NCI-H2029 treated with DMSO at 0.1 percent for 48 hours (cell line): Measurements from ENCODE around the gene DOC2A.
"Not testable (repeated sequence)": the region's sequence is repeated elsewhere in the genome, so short reads cannot be mapped to it uniquely, and the experiment has no call there.

ENCODE experiments used
- DNase-seq: peaks from one replicate; lab custom pipeline; 2025; lab: John Stamatoyannopoulos, UW

The DOC2A gene

GRCh38 chr16:30027588-30028437 is 17.0 kb upstream of the DOC2A start:
- DNase-seq = no peak

DNA sequence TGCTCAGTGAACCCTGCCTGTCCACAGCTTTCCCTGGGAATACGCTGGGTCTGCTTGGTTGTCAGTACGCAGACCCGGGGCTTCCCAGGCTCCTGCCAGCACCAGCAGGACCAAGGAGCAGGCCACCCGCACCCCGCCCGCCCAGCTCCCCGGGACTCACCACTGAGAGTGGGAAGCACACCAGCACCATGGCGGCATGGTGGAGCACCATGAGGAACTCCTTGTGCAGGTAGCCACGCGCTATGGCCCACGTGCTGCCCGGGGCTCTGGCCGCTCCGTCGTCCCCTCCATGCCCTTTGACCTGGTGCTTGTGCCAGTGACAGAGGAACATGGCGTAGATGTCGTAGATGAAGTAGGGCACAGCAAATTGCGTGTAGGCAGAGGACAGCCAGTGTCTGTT is 15.6 kb upstream of the DOC2A start:
- DNase-seq = no peak

GRCh38 chr16:30025574-30025973 is 14.7 kb upstream of the DOC2A start:
- DNase-seq = no peak

GRCh38 chr16:30025156-30025555 is 14.3 kb upstream of the DOC2A start:
- DNase-seq = no peak

DNA sequence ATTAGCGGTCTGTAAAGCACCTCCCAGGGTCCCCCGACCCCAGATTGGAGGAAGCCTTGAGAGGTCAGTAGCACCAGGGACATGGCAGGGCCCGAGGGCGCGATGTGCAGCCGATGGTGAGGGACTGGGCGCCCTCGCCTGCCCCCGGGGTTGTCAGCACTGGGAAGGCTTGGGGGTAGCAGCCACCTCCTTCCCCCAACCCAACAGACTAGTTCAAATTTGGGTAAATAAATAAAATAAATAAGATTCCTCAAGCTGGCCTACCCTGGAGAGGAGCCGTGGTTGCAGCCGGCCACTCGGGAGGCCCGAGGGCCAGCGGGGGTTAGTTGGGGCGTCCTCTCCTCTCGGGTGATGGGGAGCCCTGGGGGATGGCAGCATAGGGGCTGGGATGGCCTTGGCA is 13.6 kb upstream of the DOC2A start:
- DNase-seq = no peak

DNA sequence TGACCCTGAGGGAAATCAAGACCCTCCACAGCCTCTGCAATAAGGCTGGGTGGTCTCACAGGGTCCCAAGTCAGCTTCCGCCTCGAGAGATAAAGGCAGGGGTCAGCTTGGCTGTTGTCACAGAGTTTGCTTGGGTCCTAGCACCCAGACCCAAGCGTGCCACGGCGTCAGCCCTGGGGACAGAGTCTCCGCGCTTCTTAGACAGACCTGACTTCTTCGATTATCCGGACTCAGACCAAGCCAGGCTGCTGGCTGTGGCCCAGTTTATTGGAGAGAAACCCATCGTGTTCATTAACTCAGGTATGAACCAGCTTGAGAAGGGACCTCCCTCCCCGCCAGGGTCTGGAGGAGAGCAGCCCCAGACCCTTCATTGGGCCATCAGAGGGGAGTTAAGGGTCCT is 12.8 kb upstream of the DOC2A start:
- no peak for DNase-seq

DNA sequence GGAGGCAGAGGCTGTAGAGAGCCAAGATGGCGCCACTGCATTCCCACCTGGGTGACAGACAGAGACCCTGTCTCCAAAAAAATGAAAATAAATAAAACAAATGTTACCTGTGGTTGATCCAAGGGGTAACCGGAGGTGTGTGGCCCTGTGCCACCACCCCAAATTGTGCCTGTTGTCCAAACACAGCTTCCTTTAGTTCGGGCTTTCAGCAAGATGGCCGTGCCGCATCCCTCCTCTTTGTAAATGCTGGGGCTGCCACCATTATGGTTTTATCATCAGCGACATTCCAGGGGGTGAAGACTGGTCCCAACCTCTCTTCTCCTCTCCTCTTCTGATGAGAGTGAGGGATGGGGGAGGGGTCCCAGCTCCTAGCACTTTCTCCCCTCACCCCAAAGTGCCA is 12.1 kb upstream of the DOC2A start, which contains the start of gene C16orf92:
TSS of gene C16orf92 (plus strand) at position 312 of the 400 bp plus-strand sequence. CDS start 143 bp downstream, outside the sequence.
- no peak for DNase-seq

DNA sequence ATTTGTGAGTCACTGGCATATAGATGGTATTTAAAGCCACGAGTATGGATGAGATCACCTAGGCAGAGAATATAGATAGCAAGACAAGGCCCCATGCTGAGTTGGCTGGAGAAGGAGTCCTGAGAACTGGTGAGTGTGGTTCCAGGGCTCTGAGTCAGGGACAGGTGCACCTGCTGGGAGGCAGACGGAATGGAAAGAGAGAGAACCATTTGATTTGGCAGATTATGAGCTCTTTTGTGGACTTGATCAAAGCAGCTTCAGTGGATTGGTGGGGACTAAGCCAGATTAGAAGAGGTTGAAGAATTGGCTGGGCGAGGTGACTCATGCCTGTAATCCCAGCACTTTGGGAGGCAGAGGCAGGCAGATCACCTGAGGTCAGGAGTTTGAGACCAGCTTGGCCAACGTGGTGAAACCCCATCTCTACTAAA is 7.9 kb upstream of the DOC2A start:
- no peak for DNase-seq

DNA sequence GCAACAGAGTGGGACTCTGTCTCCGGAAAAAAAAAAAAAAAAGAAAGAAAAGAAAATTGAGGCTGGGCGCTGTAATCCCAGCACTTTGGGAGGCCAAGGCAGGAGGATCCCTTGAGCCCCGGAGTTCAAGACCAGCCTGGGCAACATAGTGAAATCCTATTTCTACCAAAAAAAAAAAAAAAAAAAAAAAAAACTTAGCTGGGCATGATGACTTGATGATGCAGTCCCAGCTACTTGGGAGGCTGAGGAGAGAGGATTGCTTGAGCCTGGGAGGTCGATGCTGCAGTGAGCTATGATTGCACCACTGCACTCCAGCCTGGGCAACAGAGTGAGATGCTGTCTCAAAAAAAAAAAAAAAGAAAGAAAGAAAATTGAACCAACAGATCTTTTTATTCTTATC is 7.1 kb upstream of the DOC2A start:
- not testable (repeated sequence) for DNase-seq

GRCh38 chr16:30017277-30017656 is 6.4 kb upstream of the DOC2A start:
- DNase-seq = no peak

GRCh38 chr16:30016555-30017276 is 5.9 kb upstream of the DOC2A start:
- no peak for DNase-seq

DNA sequence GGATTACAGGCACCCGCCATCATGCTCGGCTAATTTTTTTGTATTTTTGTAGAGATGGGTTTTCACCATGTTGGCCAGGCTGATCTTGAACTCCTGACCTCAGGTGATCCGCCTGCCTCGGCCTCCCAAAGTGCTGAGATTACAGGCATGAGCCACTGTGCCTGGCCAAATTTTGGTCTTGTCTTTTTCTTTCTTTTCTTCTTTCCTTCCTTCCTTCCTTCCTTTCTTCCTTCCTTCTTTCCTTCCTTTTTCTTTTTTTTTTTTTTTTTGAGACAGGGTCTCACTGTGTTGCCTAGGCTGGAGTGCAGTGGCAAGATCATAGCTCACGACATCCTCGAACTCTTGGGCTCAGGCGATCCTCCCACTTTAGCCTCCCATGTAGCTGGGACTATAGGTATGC is 4.6 kb upstream of the DOC2A start:
- not testable (repeated sequence) for DNase-seq

GRCh38 chr16:30012598-30012997 is 1.8 kb upstream of the DOC2A start:
- not testable (repeated sequence) for DNase-seq

DNA sequence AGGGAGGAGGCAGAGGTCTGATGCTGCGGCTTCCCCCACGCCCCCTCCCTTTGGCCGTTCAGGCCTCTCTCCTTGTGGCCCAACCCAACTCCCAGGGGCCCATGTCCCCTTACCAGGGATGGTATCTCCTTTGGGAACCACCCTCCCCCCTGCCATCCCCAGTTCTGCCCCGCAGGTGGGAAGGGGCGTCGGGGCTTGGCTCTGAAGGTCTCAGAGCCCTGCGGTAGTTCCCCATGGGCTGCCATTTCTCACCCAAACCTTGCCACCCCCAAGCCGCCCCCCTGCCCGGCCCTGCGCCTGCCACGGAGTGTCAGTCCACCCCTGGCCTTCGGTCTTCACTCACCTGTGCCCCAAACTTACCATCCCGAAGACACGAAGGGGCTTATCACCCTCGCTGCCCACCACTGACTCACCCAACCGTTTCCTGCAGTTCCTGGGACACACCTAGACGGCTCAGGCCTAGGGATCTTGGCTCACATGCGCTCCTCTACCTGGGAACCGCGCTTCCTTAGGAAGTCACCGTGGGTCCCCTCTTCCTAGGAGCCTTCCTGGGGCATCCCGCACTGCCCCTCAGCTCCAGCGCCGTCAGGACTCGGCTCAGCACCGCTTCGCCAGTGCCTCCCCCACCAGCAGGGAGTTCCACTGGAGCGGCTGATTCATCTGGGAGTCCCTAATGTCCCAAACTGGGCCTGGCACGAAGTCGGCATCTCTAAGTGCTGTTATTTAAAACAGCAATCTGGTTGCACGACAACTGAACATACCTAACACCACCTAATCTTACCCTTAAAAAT is 1.1 kb upstream of the DOC2A start:
- no peak for DNase-seq

GRCh38 chr16:30009990-30010843 is 610 bp downstream of the DOC2A start:
- DNase-seq = no peak

DNA sequence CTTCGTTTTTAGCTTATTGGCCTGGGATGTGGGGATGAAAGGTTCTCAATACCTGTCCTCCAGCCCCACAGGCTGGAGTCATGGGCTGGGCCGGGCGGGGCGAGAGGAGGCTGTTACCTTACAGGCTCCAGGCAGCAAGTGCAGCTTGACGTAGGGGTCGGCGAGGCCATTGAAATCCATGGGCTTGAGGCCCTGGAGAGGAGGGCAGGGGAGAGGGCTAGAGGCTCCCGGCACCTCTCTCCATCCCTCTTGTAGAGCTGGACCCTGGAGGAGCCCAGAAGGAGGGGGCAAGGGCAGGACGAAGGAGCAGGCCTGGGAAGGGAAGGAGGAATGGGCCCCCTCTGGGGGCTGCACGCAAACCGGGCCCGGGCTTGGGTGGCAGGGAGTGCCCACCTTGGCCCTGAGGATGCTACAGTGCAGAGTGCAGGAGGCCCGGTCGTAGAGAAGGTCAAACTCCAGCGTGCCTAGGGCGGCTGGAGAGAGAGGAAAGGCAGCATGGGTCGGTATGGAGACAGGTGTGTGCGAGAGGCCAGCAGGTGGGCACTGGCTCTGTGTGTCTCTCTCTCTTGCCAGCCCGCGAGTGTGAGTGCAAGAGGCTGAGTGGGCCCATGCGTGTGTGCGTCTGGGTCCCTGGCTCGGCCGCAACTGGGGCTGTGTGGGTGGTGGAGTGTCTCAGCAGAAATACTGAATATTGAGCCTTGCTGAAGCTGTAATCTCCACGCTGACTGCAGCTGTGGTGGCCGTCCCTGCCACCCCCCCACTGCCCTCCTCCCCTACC is 1.6 kb downstream of the DOC2A start:
- no peak for DNase-seq

- no peak for DNase-seq
Measured at GRCh38 chr16:30007378-30007895, 3.4 kb downstream of the DOC2A start.

DNA sequence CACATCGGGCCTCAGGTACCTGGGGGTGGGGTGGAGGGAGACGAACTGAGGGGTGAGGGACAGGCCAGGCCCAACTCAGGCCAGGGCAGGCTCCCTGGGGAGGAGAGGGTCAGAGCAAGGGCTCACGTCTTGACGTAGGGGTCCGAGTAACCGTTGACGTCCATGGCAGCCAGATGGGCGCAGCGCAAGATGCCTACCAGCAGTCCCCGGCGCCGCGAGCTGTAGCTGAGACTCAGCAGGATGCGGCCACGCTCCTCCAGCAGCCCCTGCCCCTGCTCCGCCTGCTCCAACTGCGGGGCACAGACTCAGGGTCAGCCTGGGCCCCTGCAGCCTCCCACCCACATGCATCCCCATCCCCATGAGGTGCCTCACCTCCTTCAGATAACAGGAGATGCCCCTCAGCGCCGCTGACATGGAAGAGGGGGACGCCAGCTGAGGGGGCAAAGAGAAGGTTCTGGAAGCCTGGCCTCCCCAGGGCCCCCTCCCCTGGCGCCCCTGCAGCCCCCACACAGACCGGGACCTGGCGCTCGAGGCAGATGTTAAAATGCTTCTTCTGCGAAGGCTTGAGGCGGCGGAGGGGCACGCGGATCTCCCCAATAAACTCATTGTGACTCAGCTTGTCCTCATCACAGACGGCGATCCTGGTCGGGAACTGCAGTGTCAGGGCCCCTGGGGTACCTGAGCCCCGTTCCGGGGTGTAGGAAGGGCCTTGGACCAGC is 4.0 kb downstream of the DOC2A start:
- DNase-seq = no peak

- no peak for DNase-seq
Measured at GRCh38 chr16:30006095-30006473, 4.7 kb downstream of the DOC2A start.
